SK-N-SH treated with all-trans-retinoic acid at 6 μM for 48 hours (cell line): ENCODE results near the gene CNTNAP2.

Experiments used
- ATAC-seq: fragments of 200-7000 bp; cut with Tn5 transposase; 3 replicates; pipeline ENCODE4 v1.9.1; 2020; ENCODE audit warnings: mild to moderate bottlenecking, moderate library complexity
- ARNTL ChIP-seq: fragments of 450-650 bp; formaldehyde crosslinking; IDR thresholded peaks from 2 replicates; pipeline ENCODE4 v1.5.0; 2020; ENCODE audit warnings: low read depth, mild to moderate bottlenecking, moderate library complexity, borderline replicate concordance
- BACH2 ChIP-seq: fragments of 250-450 bp; sonication (Bioruptor Pico); IDR thresholded peaks from 2 replicates; pipeline ENCODE4 v1.9.0; 2021; ENCODE audit warnings: mild to moderate bottlenecking, borderline replicate concordance
- CREB5 ChIP-seq: fragments of 250-450 bp; sonication (Bioruptor Pico); IDR thresholded peaks from 2 replicates; pipeline ENCODE4 v1.5.1; 2020; ENCODE audit warnings: low read depth, mild to moderate bottlenecking, moderate library complexity
- CSRNP3 ChIP-seq: fragments of 250-450 bp; sonication (Bioruptor Pico); IDR thresholded peaks from 2 replicates; pipeline ENCODE4 v1.5.1; 2021; ENCODE audit warnings: mild to moderate bottlenecking, moderate library complexity
- ISL1 ChIP-seq: fragments of 250-450 bp; sonication (Bioruptor Pico); IDR thresholded peaks from 2 replicates; pipeline ENCODE4 v2.1.2; 2022; ENCODE audit warnings: mild to moderate bottlenecking, moderate library complexity
- OSR1 ChIP-seq: fragments of 250-450 bp; sonication (Bioruptor Pico); IDR thresholded peaks from 2 replicates; pipeline ENCODE4 v1.8.0; 2022; ENCODE audit warnings: moderate library complexity, mild to moderate bottlenecking, inconsistent platforms
- PATZ1 ChIP-seq: fragments of 250-450 bp; sonication (Bioruptor Pico); IDR thresholded peaks from 2 replicates; pipeline ENCODE4 v1.8.0; 2020; ENCODE audit warnings: mild to moderate bottlenecking, moderate library complexity, borderline replicate concordance
- PPARA ChIP-seq: fragments of 250-450 bp; sonication (Bioruptor Pico); IDR thresholded peaks from 2 replicates; pipeline ENCODE4 v1.5.0; 2020; ENCODE audit warnings: mild to moderate bottlenecking, borderline replicate concordance
- RARB ChIP-seq: fragments of 250-450 bp; sonication (Bioruptor Pico); IDR thresholded peaks from 2 replicates; pipeline ENCODE4 v1.8.0; 2021; ENCODE audit warnings: mild to moderate bottlenecking, moderate library complexity
- TOX ChIP-seq: fragments of 250-450 bp; sonication (Bioruptor Pico); IDR thresholded peaks from 2 replicates; pipeline ENCODE4 v1.8.0; 2021; ENCODE audit warnings: mild to moderate bottlenecking, moderate library complexity, borderline replicate concordance
- TSHZ2 ChIP-seq: fragments of 250-450 bp; sonication (Bioruptor Pico); IDR thresholded peaks from 2 replicates; pipeline ENCODE4 v1.5.0; 2020; ENCODE audit warnings: mild to moderate bottlenecking, moderate library complexity
- ZC3H10 ChIP-seq: fragments of 250-450 bp; sonication (Bioruptor Pico); IDR thresholded peaks from 2 replicates; pipeline ENCODE4 v1.5.1; 2021; ENCODE audit warnings: mild to moderate bottlenecking, moderate library complexity
- ZFP3 ChIP-seq: fragments of 250-450 bp; sonication (Bioruptor Pico); IDR thresholded peaks from 2 replicates; pipeline ENCODE4 v1.5.0; 2020; ENCODE audit warnings: mild to moderate bottlenecking, moderate library complexity
- ZFP30 ChIP-seq: fragments of 450-650 bp; formaldehyde crosslinking; IDR thresholded peaks from 2 replicates; pipeline ENCODE4 v1.5.0; 2022; ENCODE audit warnings: mild to moderate bottlenecking, moderate library complexity
- ZNF565 ChIP-seq: fragments of 450-650 bp; formaldehyde crosslinking; conservative IDR thresholded peaks from 2 replicates; pipeline ENCODE4 v1.5.0; 2020; ENCODE audit warnings: low read depth, mild to moderate bottlenecking, moderate library complexity
- ZNF70 ChIP-seq: fragments of 450-650 bp; formaldehyde crosslinking; IDR thresholded peaks from 2 replicates; pipeline ENCODE4 v1.5.0; 2020; ENCODE audit warnings: mild to moderate bottlenecking, moderate library complexity
- ZNF8 ChIP-seq: fragments of 450-650 bp; formaldehyde crosslinking; IDR thresholded peaks from 2 replicates; pipeline ENCODE4 v1.5.0; 2020; ENCODE audit warnings: mild to moderate bottlenecking, moderate library complexity

The CNTNAP2 gene

GRCh38 chr7:147053746-147054145 lies 937.1 kb downstream of the CNTNAP2 start (continued):
- TF ChIP-seq PATZ1 (CRISPR knock-in tag): no peak
- no peak for TF ChIP-seq PPARA
- TF ChIP-seq ARNTL (CRISPR knock-in tag): no peak
- TF ChIP-seq CSRNP3: no peak
- TF ChIP-seq ZNF70 (CRISPR knock-in tag): no peak
- TF ChIP-seq ISL1 (CRISPR knock-in tag): no peak
- TF ChIP-seq ZC3H10 (CRISPR knock-in tag): no peak

- no peak for ATAC-seq
Observed at GRCh38 chr7:147060070-147060469, 943.5 kb downstream of the CNTNAP2 start.

GRCh38 chr7:147062897-147063296 lies 946.3 kb downstream of the CNTNAP2 start:
- no peak for ATAC-seq
- TF ChIP-seq PATZ1 (CRISPR knock-in tag) (no peak), TSHZ2 (CRISPR knock-in tag) (no peak), RARB (CRISPR knock-in tag) (no peak), ZFP3 (CRISPR knock-in tag) (no peak), ARNTL (CRISPR knock-in tag) (no peak), BACH2 (CRISPR knock-in tag) (no peak), ZNF565 (CRISPR knock-in tag) (no peak), ZC3H10 (CRISPR knock-in tag) (no peak), CREB5 (CRISPR knock-in tag) (no peak)

More at GRCh38 chr7:147060070-147060469, 943.5 kb downstream of the CNTNAP2 start:
- no peak for TF ChIP-seq ZNF565 (CRISPR knock-in tag)
- TF ChIP-seq PPARA: no peak
- no peak for TF ChIP-seq ZFP30 (CRISPR knock-in tag)
- no peak for TF ChIP-seq ZC3H10 (CRISPR knock-in tag)
- no peak for TF ChIP-seq ISL1 (CRISPR knock-in tag)
- no peak for TF ChIP-seq PATZ1 (CRISPR knock-in tag)
- no peak for TF ChIP-seq TOX (CRISPR knock-in tag)
- no peak for TF ChIP-seq RARB (CRISPR knock-in tag)
- no peak for TF ChIP-seq OSR1 (CRISPR knock-in tag)
- TF ChIP-seq ZNF8: no peak
- TF ChIP-seq TSHZ2 (CRISPR knock-in tag): no peak
